ENCODE measurements around the gene OR10H5.

- no peak for TF ChIP-seq ZNF687 (IDR thresholded peaks at IDR 0.05)
- TF ChIP-seq FOXM1 (IDR thresholded peaks at IDR 0.05; ENCODE audit: low read depth, low read length): no peak
- no peak for TF ChIP-seq CTCF (IDR thresholded peaks at IDR 0.05 in 2 of 3, conservative IDR thresholded peaks at IDR 0.05 in 1 of 3; ENCODE audit: control insufficient read depth in 2 of 3, extremely low read depth in 1 of 3, insufficient read depth in 1 of 3, low read depth in 3 of 3, low read length in 3 of 3)
- TF ChIP-seq SRF (IDR thresholded peaks at IDR 0.05; ENCODE audit: low read depth in 2 of 2, low read length in 2 of 2): no peak
- no peak for TF ChIP-seq ATF2 (IDR thresholded peaks at IDR 0.05; ENCODE audit: low read length)
- no peak for TF ChIP-seq MAX (IDR thresholded peaks at IDR 0.05; ENCODE audit: low read depth, low read length)
- TF ChIP-seq SPI1 (IDR thresholded peaks at IDR 0.05; ENCODE audit: borderline replicate concordance, insufficient read depth, low read depth, low read length): no peak
- no peak for TF ChIP-seq GABPA (IDR thresholded peaks at IDR 0.05; ENCODE audit: low read depth)
- no peak for TF ChIP-seq SREBF2 (IDR thresholded peaks at IDR 0.05; ENCODE audit: low read length)
- no peak for TF ChIP-seq USF2 (IDR thresholded peaks at IDR 0.05; ENCODE audit: borderline replicate concordance, low read depth, low read length)
- no peak for TF ChIP-seq ZBTB40 (IDR thresholded peaks at IDR 0.05; ENCODE audit: borderline replicate concordance)
- no peak for TF ChIP-seq FOXK2 (IDR thresholded peaks at IDR 0.05)
- TF ChIP-seq NFYA (IDR thresholded peaks at IDR 0.05; ENCODE audit: borderline replicate concordance, low read depth, low read length): no peak
Measured at GRCh38 chr19:15787611-15788155, at the start of gene OR10H5.
